ENCODE measurements around the gene NOL11.

DNA sequence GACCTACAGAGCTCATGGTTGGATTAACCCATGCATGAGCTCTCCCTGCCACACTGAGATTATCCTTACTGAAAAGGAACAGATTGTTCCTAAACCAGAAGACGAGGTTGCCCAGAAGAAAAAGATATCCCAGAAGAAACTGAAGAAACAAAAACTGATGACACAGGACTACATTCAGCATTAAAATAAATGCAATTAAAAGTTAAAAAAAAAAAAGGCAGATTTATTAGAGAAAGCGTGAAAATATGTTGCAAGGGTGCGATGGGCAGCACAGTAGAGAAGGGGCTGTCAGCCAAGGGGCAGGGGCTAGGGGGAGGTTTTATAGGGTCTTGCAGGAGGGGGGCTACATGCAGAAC is 67.4 kb downstream of the NOL11 start:
- TF ChIP-seq, protein P1, sequence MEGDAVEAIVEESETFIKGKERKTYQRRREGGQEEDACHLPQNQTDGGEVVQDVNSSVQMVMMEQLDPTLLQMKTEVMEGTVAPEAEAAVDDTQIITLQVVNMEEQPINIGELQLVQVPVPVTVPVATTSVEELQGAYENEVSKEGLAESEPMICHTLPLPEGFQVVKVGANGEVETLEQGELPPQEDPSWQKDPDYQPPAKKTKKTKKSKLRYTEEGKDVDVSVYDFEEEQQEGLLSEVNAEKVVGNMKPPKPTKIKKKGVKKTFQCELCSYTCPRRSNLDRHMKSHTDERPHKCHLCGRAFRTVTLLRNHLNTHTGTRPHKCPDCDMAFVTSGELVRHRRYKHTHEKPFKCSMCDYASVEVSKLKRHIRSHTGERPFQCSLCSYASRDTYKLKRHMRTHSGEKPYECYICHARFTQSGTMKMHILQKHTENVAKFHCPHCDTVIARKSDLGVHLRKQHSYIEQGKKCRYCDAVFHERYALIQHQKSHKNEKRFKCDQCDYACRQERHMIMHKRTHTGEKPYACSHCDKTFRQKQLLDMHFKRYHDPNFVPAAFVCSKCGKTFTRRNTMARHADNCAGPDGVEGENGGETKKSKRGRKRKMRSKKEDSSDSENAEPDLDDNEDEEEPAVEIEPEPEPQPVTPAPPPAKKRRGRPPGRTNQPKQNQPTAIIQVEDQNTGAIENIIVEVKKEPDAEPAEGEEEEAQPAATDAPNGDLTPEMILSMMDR (IDR thresholded peaks at IDR 0.05) = no peak
- no peak for TF ChIP-seq YY1 (IDR thresholded peaks at IDR 0.05; ENCODE audit: low read depth)
- TF ChIP-seq EP300 (IDR thresholded peaks at IDR 0.05; ENCODE audit: borderline replicate concordance in 1 of 2, low read depth in 1 of 2, low read length in 1 of 2) = no peak
- TF ChIP-seq POLR2AphosphoS5 (IDR thresholded peaks at IDR 0.05; ENCODE audit: low read depth, low read length) = no peak
- no peak for TF ChIP-seq GABPA (IDR thresholded peaks at IDR 0.05; ENCODE audit: low read depth)

All from SK-N-SH (cell line).